Natural killer cell (primary cell): ENCODE data around the gene SLC39A10. TPM values are rescaled to one million over a fixed set of nuclear protein-coding genes. Genes with fewer than 3 reads are reported as not detected.

Experiments used
- ATAC-seq, 3 donors: fragments of 150-1000 bp in 2 of 3; fragments of 200-7000 bp in 1 of 3; cut with Tn5 transposase; 1 replicate in 1 of 3; 2 replicates in 2 of 3; pipeline ENCODE4 v1.10.0; 2021; ENCODE audit warnings: mild to moderate bottlenecking in 2 of 3, moderate library complexity in 2 of 3
- DNase-seq, 2 donors: peaks; one replicate each; pipeline versions ENCODE4 v3.0.0 to v3.0.0-alpha.2; 2013 to 2021; ENCODE audit warnings: mixed read lengths in 1 of 2
- H3K27ac ChIP-seq: one replicate; pipeline ENCODE4 v1.5.1; 2013; ENCODE audit warnings: mild to moderate bottlenecking, low read length
- H3K27me3 ChIP-seq: one replicate; pipeline ENCODE4 v1.6.1; 2013; ENCODE audit warnings: low read length; ENCODE audit not compliant: control insufficient read depth, insufficient read depth
- H3K36me3 ChIP-seq: one replicate; pipeline ENCODE4 v1.6.1; 2013; ENCODE audit warnings: low read length; ENCODE audit not compliant: control insufficient read depth, insufficient read depth
- H3K4me1 ChIP-seq: one replicate; pipeline ENCODE4 v1.6.1; 2013; ENCODE audit warnings: low read length; ENCODE audit not compliant: control insufficient read depth, insufficient read depth
- H3K4me3 ChIP-seq: one replicate; pipeline ENCODE4 v1.5.1; 2013; ENCODE audit warnings: low read length
- H3K9me3 ChIP-seq: one replicate; pipeline ENCODE4 v1.6.1; 2013; ENCODE audit warnings: low read length; ENCODE audit not compliant: control insufficient read depth, insufficient read depth
- H3K27ac Mint-ChIP-seq, 2 donors: one replicate each; pipeline ENCODE4 v1.8.0; 2022; ENCODE audit warnings: mild to moderate bottlenecking in 2 of 2, mixed read lengths in 2 of 2, moderate library complexity in 1 of 2
- H3K27me3 Mint-ChIP-seq, 2 donors: one replicate each; pipeline ENCODE4 v1.8.0; 2022; ENCODE audit warnings: low read depth in 2 of 2, mixed read lengths in 2 of 2
- H3K36me3 Mint-ChIP-seq: one replicate; pipeline ENCODE4 v1.8.0; 2022; ENCODE audit warnings: mixed read lengths
- H3K4me1 Mint-ChIP-seq, 2 donors: one replicate each; pipeline ENCODE4 v1.8.0; 2022; ENCODE audit warnings: mixed read lengths in 2 of 2
- H3K4me3 Mint-ChIP-seq: one replicate; pipeline ENCODE4 v1.8.0; 2022; ENCODE audit warnings: mild to moderate bottlenecking, moderate library complexity, mixed read lengths
- H3K9me3 Mint-ChIP-seq, 2 donors: one replicate each; pipeline ENCODE4 v1.8.0; 2022; ENCODE audit warnings: mixed read lengths in 2 of 2
- WGBS: methylation state at CpG from one replicate; pipeline ENCODE4 v1.1.7; 2013; ENCODE audit warnings: missing lambda C conversion rate; ENCODE audit not compliant: insufficient coverage; 5-methylcytosine and 5-hydroxymethylcytosine counted together
- intact Hi-C: fragments of 100-400 bp; cut with micrococcal nuclease; formaldehyde crosslinking; loops from one replicate; pipeline ENCODE4 v1.14.2; 2022
- total RNA-seq, 4 donors: library from RNA; stranded (reverse); fragments of 120-200 nt in 1 of 4; gene quantifications; one replicate each; pipeline versions ENCODE4 v1.2.3 to v1.2.4, GENCODE V29; 2013 to 2022
- TF ChIP-seq, protein P1 (sequence below): fragments of 200-600 bp; IDR thresholded peaks from one replicate; pipeline ENCODE4 v1.8.0; 2022; ENCODE audit warnings: antibody characterized with exemption

The SLC39A10 gene
- total RNA-seq, 3 donors from 2014 or later (not counting 1 experiment from before 2014, with no cell fraction given): 56.5 to 69.6 (median 58.5) TPM

DNA sequence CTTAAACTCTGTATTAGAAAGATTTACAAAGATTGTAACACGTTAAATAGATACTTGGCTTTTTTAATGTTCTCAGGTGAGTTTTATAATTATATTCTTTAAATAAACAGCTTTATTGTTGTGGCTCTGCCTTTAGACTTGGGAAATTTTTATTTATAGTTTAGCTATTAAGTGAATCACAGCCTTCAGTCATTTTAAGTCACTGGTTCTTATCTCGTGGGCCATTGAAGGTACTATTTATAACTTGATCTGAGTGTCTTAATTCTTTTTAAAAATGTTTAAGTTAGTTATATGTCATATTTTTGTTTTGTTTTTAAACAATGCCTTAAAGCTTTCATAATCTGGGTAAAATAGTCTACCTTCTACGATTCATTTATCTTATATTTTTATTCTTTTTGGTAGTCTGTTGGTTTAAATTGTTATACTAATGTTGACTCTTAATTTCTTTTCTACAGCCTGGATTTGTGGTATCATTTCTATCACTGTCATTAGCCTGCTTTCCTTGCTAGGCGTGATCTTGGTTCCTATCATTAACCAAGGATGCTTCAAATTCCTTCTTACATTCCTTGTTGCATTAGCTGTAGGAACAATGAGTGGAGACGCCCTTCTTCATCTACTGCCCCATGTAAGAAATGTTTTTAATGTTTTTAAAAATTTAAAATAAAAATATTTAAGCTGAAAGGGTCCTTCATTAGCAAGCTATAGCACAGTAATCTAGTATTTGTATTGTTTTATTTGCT lies 49.3 kb downstream of the SLC39A10 start:
- H3K27me3 Mint-ChIP-seq: no peaks in the 10 kb centered on the region
- peaks cover 4% of the 10 kb centered on the region for H3K36me3 Mint-ChIP-seq
- no peaks in the 10 kb centered on the region for H3K27me3 ChIP-seq
- TF ChIP-seq, protein P1, sequence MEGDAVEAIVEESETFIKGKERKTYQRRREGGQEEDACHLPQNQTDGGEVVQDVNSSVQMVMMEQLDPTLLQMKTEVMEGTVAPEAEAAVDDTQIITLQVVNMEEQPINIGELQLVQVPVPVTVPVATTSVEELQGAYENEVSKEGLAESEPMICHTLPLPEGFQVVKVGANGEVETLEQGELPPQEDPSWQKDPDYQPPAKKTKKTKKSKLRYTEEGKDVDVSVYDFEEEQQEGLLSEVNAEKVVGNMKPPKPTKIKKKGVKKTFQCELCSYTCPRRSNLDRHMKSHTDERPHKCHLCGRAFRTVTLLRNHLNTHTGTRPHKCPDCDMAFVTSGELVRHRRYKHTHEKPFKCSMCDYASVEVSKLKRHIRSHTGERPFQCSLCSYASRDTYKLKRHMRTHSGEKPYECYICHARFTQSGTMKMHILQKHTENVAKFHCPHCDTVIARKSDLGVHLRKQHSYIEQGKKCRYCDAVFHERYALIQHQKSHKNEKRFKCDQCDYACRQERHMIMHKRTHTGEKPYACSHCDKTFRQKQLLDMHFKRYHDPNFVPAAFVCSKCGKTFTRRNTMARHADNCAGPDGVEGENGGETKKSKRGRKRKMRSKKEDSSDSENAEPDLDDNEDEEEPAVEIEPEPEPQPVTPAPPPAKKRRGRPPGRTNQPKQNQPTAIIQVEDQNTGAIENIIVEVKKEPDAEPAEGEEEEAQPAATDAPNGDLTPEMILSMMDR: no peak
- no peaks in the 10 kb centered on the region for H3K9me3 ChIP-seq
- H3K4me1 ChIP-seq: no peaks in the 10 kb centered on the region
- peaks cover 0 to 1% of the 10 kb centered on the region in 2 donors for H3K9me3 Mint-ChIP-seq
- no peak for DNase-seq
- no peak overlapping the region for H3K27ac Mint-ChIP-seq
- 100% methylated on average over 2 of the region's 5 CpGs for WGBS
- H3K4me3 Mint-ChIP-seq: no peak overlapping the region
- intact Hi-C loops: no loop called here
- ATAC-seq: no peak
- H3K27ac ChIP-seq: no peak overlapping the region
- H3K36me3 ChIP-seq: peaks cover 16% of the 10 kb centered on the region
- H3K4me3 ChIP-seq: no peak overlapping the region
- H3K4me1 Mint-ChIP-seq: peaks cover 8 to 13% of the 10 kb centered on the region in 2 donors

DNA sequence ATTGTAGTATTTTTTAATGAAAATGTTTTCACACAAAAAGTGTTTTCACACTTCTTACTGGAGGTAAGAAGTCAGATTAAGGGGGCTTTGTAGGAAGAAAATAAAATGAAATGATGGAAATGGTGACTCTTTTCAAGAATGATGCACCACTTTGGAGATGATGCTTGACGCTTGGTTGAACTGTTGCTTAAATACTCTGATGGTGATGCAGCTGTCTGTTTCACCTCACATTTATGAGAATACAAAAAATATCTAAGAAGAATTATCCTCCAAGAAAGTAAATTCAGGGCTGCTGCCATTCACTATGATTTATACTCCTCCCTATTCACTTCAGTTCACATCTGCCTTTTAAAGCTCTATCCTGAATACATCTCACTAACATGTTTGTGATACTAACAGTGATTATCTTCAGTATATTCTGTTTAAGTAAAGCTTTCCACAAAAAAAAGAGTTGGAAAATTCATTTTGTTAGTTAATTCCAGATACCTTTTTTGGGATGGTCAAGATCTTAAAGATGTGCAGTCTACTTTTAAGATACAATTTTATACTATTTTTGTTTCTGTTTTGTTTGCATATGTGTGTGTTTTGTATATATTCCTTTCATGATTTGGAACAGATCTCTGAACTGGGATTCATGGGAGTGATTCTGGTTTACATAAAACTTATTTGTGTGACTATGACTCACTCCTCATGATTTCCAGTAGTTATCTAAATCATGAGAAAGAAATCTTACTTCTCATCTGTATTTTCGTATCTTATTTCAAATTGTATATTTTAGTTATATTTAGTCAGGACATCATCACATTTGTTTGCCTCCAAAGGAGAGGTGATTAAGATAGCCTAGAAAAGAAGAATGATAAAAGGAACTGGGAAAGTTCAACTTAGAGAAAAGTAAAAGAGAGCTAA lies 53.1 kb downstream of the SLC39A10 start:
- no peak overlapping the region for H3K27ac Mint-ChIP-seq
- DNase-seq (no peak), ATAC-seq (no peak)
- WGBS: 88% methylated on average over 1 of the region's 2 CpGs
- intact Hi-C loops: no loop called here
- Histone ChIP-seq H3K27ac (no peak overlapping the region), H3K4me3 (no peak overlapping the region), H3K36me3 (peaks cover 36% of the 10 kb centered on the region), H3K4me1 (no peaks in the 10 kb centered on the region), H3K27me3 (no peaks in the 10 kb centered on the region), H3K9me3 (no peaks in the 10 kb centered on the region)
- no peak overlapping the region for H3K4me3 Mint-ChIP-seq
- TF ChIP-seq, protein P1: no peak
- H3K36me3 Mint-ChIP-seq: no peaks in the 10 kb centered on the region
- no peaks in the 10 kb centered on the region for H3K9me3 Mint-ChIP-seq
- no peaks in the 10 kb centered on the region for H3K27me3 Mint-ChIP-seq
- peaks cover 4 to 5% of the 10 kb centered on the region in 2 donors for H3K4me1 Mint-ChIP-seq

DNA sequence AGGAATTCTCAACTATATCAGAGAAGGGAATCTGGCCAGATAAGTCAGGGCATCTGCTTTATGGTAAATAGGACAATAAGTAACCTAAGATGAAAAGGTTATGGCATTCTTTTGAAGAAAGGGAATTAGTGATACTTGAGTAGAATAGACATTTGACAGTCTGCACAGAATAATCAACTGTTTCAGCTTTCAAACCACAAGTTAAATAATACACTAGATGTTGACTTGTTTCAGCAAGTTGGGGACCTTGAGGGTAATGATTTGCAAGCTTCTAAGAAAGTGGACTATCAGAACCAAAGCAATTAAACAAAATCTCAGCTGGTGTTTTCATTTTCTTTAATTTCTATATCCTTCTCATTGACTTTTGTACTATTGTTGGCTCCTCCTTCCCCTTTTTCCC lies 54.5 kb downstream of the SLC39A10 start:
- intact Hi-C loops: no loop called here
- DNase-seq (no peak), ATAC-seq (no peak)
- no peak overlapping the region for H3K4me3 ChIP-seq
- H3K9me3 ChIP-seq: no peaks in the 10 kb centered on the region
- H3K27ac Mint-ChIP-seq: no peak overlapping the region
- H3K27ac ChIP-seq: no peak overlapping the region
- TF ChIP-seq, protein P1: no peak
- H3K27me3 Mint-ChIP-seq: no peaks in the 10 kb centered on the region
- H3K36me3 ChIP-seq: peaks cover 47% of the 10 kb centered on the region
- no peaks in the 10 kb centered on the region for H3K4me1 ChIP-seq
- peaks cover under 1% of the 10 kb centered on the region for H3K36me3 Mint-ChIP-seq
- H3K4me3 Mint-ChIP-seq: no peak overlapping the region
- H3K27me3 ChIP-seq: no peaks in the 10 kb centered on the region
- H3K9me3 Mint-ChIP-seq: no peaks in the 10 kb centered on the region
- peaks cover 4 to 5% of the 10 kb centered on the region in 2 donors for H3K4me1 Mint-ChIP-seq
